ENCODE data around the gene TRAPPC2B.

GRCh38 chr19:57351867-57352266, 11.5 kb upstream of the TRAPPC2B start:
- TF ChIP-seq CTCF (IDR thresholded peaks at IDR 0.05; ENCODE audit: low read depth, low read length, poor library complexity, severe bottlenecking), result no peak
- no peak for TF ChIP-seq EZH2phosphoT487 (IDR thresholded peaks at IDR 0.05; ENCODE audit: borderline replicate concordance, low read length)

Data from DOHH2 (cell line).